IMR-90 (cell line): ENCODE data around the gene FAR2. TPM values are rescaled to one million over a fixed set of nuclear protein-coding genes. Genes with fewer than 3 reads are reported as not detected.

Experiments
- ATAC-seq: fragments of 200-7000 bp; cut with Tn5 transposase; 2 replicates; pipeline ENCODE4 v1.9.1; 2020; ENCODE audit warnings: low read depth, mild to moderate bottlenecking, moderate library complexity
- BruUV-seq: library from RNA; stranded (reverse); fragments of 400-500 nt; replicated peaks from 2 replicates; lab custom pipeline; 2021; lab: Mats Ljungman, UMichigan
- CTCF ChIA-PET: fragments of 300-600 bp; formaldehyde crosslinking; extraction: SDS; loops from one replicate; lab custom pipeline; 2021; ENCODE audit warnings: antibody characterized with exemption; lab: Yijun Ruan, JAX
- POLR2A ChIA-PET: fragments of 300-600 bp; sonication (Branson Sonifier 250); formaldehyde crosslinking; loops from one replicate; lab custom pipeline; 2022; ENCODE audit warnings: antibody characterized with exemption; ENCODE audit not compliant: unreplicated experiment; lab: Charles Lee
- DNase-seq: peaks from one replicate; pipeline ENCODE4 v3.0.0; 2013
- H2AFZ ChIP-seq: replicated peaks from 2 replicates; pipeline ENCODE3; 2013; ENCODE audit warnings: low read length, mild to moderate bottlenecking; ENCODE audit not compliant: poor library complexity
- H2AK5ac ChIP-seq: 2 replicates; pipeline ENCODE4 v1.6.1; 2013; ENCODE audit warnings: low read depth, low read length, inconsistent platforms
- H2AK9ac ChIP-seq: replicated peaks from 2 replicates; pipeline ENCODE3; 2013; ENCODE audit warnings: mild to moderate bottlenecking, low read depth, low read length, moderate library complexity; ENCODE audit not compliant: poor library complexity
- H2BK120ac ChIP-seq: 2 replicates; pipeline ENCODE4 v1.6.1; 2013; ENCODE audit warnings: low read depth, low read length, inconsistent platforms
- H2BK15ac ChIP-seq: 3 replicates; pipeline ENCODE4 v1.6.1; 2013; ENCODE audit warnings: low read depth, low read length, inconsistent platforms
- H2BK20ac ChIP-seq: 2 replicates; pipeline ENCODE4 v1.6.1; 2013; ENCODE audit warnings: low read depth, mild to moderate bottlenecking, inconsistent platforms, low read length, moderate library complexity
- H2BK5ac ChIP-seq: 2 replicates; pipeline ENCODE4 v1.6.1; 2013; ENCODE audit warnings: mild to moderate bottlenecking, low read depth, low read length, inconsistent platforms; ENCODE audit not compliant: poor library complexity, severe bottlenecking
- H3K14ac ChIP-seq: replicated peaks from 2 replicates; pipeline ENCODE4 v1.6.1; 2013; ENCODE audit warnings: low read depth, low read length, inconsistent platforms
- H3K18ac ChIP-seq: 2 replicates; pipeline ENCODE4 v1.6.1; 2013; ENCODE audit warnings: low read depth, low read length, control low read depth
- H3K23ac ChIP-seq: 2 replicates; pipeline ENCODE4 v1.6.1; 2013; ENCODE audit warnings: low read depth, low read length, inconsistent platforms
- H3K27ac ChIP-seq: 2 replicates; pipeline ENCODE4 v1.5.1; 2013; ENCODE audit warnings: mild to moderate bottlenecking, control low read depth, low read length; ENCODE audit not compliant: insufficient read depth
- H3K27me3 ChIP-seq: 2 replicates; pipeline ENCODE4 v1.6.1; 2013; ENCODE audit warnings: low read length; ENCODE audit not compliant: control insufficient read depth, insufficient read depth
- H3K36me3 ChIP-seq: 2 replicates; pipeline ENCODE4 v1.6.1; 2013; ENCODE audit warnings: low read length, mixed read lengths; ENCODE audit not compliant: control insufficient read depth, insufficient read depth
- H3K4ac ChIP-seq: 2 replicates; pipeline ENCODE4 v1.6.1; 2013; ENCODE audit warnings: low read depth, low read length, inconsistent platforms
- H3K4me1 ChIP-seq: 2 replicates; pipeline ENCODE4 v1.6.1; 2013; ENCODE audit warnings: low read length, mixed read lengths; ENCODE audit not compliant: control insufficient read depth, insufficient read depth
- H3K4me2 ChIP-seq: 2 replicates; pipeline ENCODE4 v1.6.1; 2013; ENCODE audit warnings: low read depth, mild to moderate bottlenecking, control low read depth, low read length, moderate library complexity
- H3K4me3 ChIP-seq: 2 replicates; pipeline ENCODE4 v1.5.1; 2013; ENCODE audit warnings: low read depth, mild to moderate bottlenecking, control low read depth, low read length, moderate library complexity; ENCODE audit not compliant: insufficient read depth
- H3K56ac ChIP-seq: 2 replicates; pipeline ENCODE4 v1.6.1; 2013; ENCODE audit warnings: low read length, inconsistent platforms; ENCODE audit not compliant: insufficient read depth; ENCODE audit errors: extremely low read depth
- H3K79me1 ChIP-seq, 2 experiments: 2 replicates each; pipeline ENCODE4 v1.6.1; 2013; ENCODE audit warnings: low read length in 2 of 2, inconsistent platforms in 1 of 2, low read depth in 1 of 2
- H3K9ac ChIP-seq: 2 replicates; pipeline ENCODE4 v1.6.1; 2013; ENCODE audit warnings: low read depth, low read length, control low read depth
- H3K9me1 ChIP-seq: 2 replicates; pipeline ENCODE4 v1.6.1; 2013; ENCODE audit warnings: low read length, inconsistent platforms; ENCODE audit not compliant: insufficient read depth
- H3K9me3 ChIP-seq: 2 replicates; pipeline ENCODE4 v1.6.1; 2013; ENCODE audit warnings: low read length; ENCODE audit not compliant: control insufficient read depth, insufficient read depth
- H4K20me1 ChIP-seq: 2 replicates; pipeline ENCODE4 v1.6.1; 2013; ENCODE audit warnings: low read length, inconsistent platforms; ENCODE audit not compliant: insufficient read depth
- H4K5ac ChIP-seq: 2 replicates; pipeline ENCODE4 v1.6.1; 2013; ENCODE audit warnings: mild to moderate bottlenecking, low read depth, low read length, control low read depth
- H4K8ac ChIP-seq, 2 experiments: 2 replicates each; pipeline ENCODE4 v1.6.1; 2013; ENCODE audit warnings: low read depth in 2 of 2, low read length in 2 of 2, control low read depth in 1 of 2, inconsistent platforms in 1 of 2
- H4K91ac ChIP-seq: 2 replicates; pipeline ENCODE4 v1.6.1; 2013; ENCODE audit warnings: low read depth, low read length, inconsistent platforms; ENCODE audit not compliant: insufficient read depth
- BHLHE40 ChIP-seq: fragments of 150-350 bp; IDR thresholded peaks from 2 replicates; pipeline ENCODE4 v1.6.1; 2016; ENCODE audit warnings: mild to moderate bottlenecking, low read depth, low read length
- CEBPB ChIP-seq: IDR thresholded peaks from 2 replicates; pipeline ENCODE4 v1.6.1; 2012; ENCODE audit warnings: low read depth, low read length, improper control_type of control experiment
- CHD1 ChIP-seq: IDR thresholded peaks from 2 replicates; pipeline ENCODE4 v1.6.1; 2012; ENCODE audit warnings: low read depth, low read length, improper control_type of control experiment
- CTCF ChIP-seq: conservative IDR thresholded peaks from 2 replicates; pipeline ENCODE4 v1.5.1; 2012; ENCODE audit warnings: mild to moderate bottlenecking, low read depth, low read length, improper control_type of control experiment
- ELK1 ChIP-seq: fragments of 150-350 bp; IDR thresholded peaks from 2 replicates; pipeline ENCODE4 v1.6.1; 2016; ENCODE audit warnings: low read depth, mild to moderate bottlenecking, low read length, moderate library complexity, borderline replicate concordance
- FOS ChIP-seq: fragments of 150-350 bp; IDR thresholded peaks from 2 replicates; pipeline ENCODE4 v1.6.1; 2016; ENCODE audit warnings: low read depth, low read length
- MAFK ChIP-seq: IDR thresholded peaks from 2 replicates; pipeline ENCODE4 v1.6.1; 2012; ENCODE audit warnings: low read depth, low read length, improper control_type of control experiment
- MAZ ChIP-seq: IDR thresholded peaks from 2 replicates; pipeline ENCODE4 v1.6.1; 2012; ENCODE audit warnings: low read depth, mild to moderate bottlenecking, low read length, improper control_type of control experiment, moderate library complexity, borderline replicate concordance
- MXI1 ChIP-seq: IDR thresholded peaks from 2 replicates; pipeline ENCODE4 v1.6.1; 2012; ENCODE audit warnings: low read depth, mild to moderate bottlenecking, low read length, moderate library complexity, borderline replicate concordance
- NFE2L2 ChIP-seq: fragments of 150-350 bp; IDR thresholded peaks from 2 replicates; pipeline ENCODE4 v1.6.1; 2016; ENCODE audit warnings: low read depth, mild to moderate bottlenecking, low read length
- POLR2A ChIP-seq: IDR thresholded peaks from 2 replicates; pipeline ENCODE4 v1.6.1; 2012; ENCODE audit warnings: mild to moderate bottlenecking, low read depth, low read length
- RAD21 ChIP-seq: IDR thresholded peaks from 2 replicates; pipeline ENCODE4 v1.6.1; 2012; ENCODE audit warnings: low read length, improper control_type of control experiment
- RCOR1 ChIP-seq: IDR thresholded peaks from 2 replicates; pipeline ENCODE4 v1.6.1; 2012; ENCODE audit warnings: mild to moderate bottlenecking, low read length, improper control_type of control experiment; ENCODE audit not compliant: insufficient replicate concordance
- RFX5 ChIP-seq: IDR thresholded peaks from 2 replicates; pipeline ENCODE4 v1.8.0; 2012; ENCODE audit warnings: low read depth, mild to moderate bottlenecking, low read length, moderate library complexity
- SMC3 ChIP-seq: fragments of 150-350 bp; IDR thresholded peaks from 2 replicates; pipeline ENCODE4 v1.6.1; 2016; ENCODE audit warnings: low read depth, mild to moderate bottlenecking, antibody characterized with exemption, low read length, moderate library complexity
- WGBS, 2 experiments: methylation state at CpG; one replicate each; pipeline versions ENCODE4 v1.1.5 to v1.1.7; 2013; ENCODE audit warnings: missing lambda C conversion rate in 2 of 2; ENCODE audit not compliant: insufficient read length in 1 of 2; ENCODE audit errors: extremely low coverage in 2 of 2; 5-methylcytosine and 5-hydroxymethylcytosine counted together
- dilution Hi-C: fragments of 300-500 bp; cut with HindIII; formaldehyde crosslinking; loops from one replicate; pipeline ENCODE4 v1.14.3; 2018; ENCODE audit warnings: low sequenced_read_pairs; ENCODE audit not compliant: unreplicated experiment
- in situ Hi-C: fragments of 300-500 bp; cut with MboI; formaldehyde crosslinking; loops from 3 replicates; pipeline ENCODE4 v1.14.3; 2019; ENCODE audit warnings: low sequenced_read_pairs, inconsistent platforms, mixed read lengths
- intact Hi-C: fragments of 100-400 bp; cut with micrococcal nuclease; formaldehyde crosslinking; loops from 2 replicates; pipeline ENCODE4 v1.10.0; 2022
- polyA plus RNA-seq, 3 experiments: library from polyadenylated mRNA; depleted of rRNA; stranded (reverse); fragments of >200 nt; gene quantifications; 2 replicates each; pipeline ENCODE4 v1.2.3, GENCODE V29; 2012; ENCODE audit warnings: low replicate concordance in 1 of 3
- total RNA-seq: library from RNA; depleted of rRNA; stranded (reverse); fragments of >200 nt; gene quantifications from 2 replicates; pipeline ENCODE4 v1.2.3, GENCODE V29; 2012
- TF ChIP-seq, protein P1 (sequence below): fragments of 150-350 bp; IDR thresholded peaks from 2 replicates; pipeline ENCODE4 v1.6.1; 2017; ENCODE audit warnings: mild to moderate bottlenecking, antibody characterized with exemption, low read length, low read depth

Gene FAR2
- total and polyA plus RNA-seq, 2 of the 4 experiments (the other 2 are of a cell fraction), result 1.1 to 2.0 TPM

- Histone ChIP-seq H4K8ac (no peak overlapping the region), H3K14ac (no peak overlapping the region), H4K91ac (no peak overlapping the region), H2AK5ac (no peak overlapping the region), H3K4me1 (peaks cover 6% of the 10 kb centered on the region), H3K36me3 (no peaks in the 10 kb centered on the region), H3K4me3 (no peak overlapping the region), H3K27me3 (no peaks in the 10 kb centered on the region), H2AK9ac (no peak overlapping the region), H2AFZ (no peak overlapping the region), H2BK15ac (no peak overlapping the region), H3K79me1 (no peaks in the 10 kb centered on the region), H3K18ac (no peak overlapping the region), H3K4ac (no peak overlapping the region), H3K27ac (no peak overlapping the region), H3K23ac (no peak overlapping the region), H4K20me1 (no peaks in the 10 kb centered on the region), H3K56ac (no peak overlapping the region), H3K9ac (no peak overlapping the region), H2BK5ac (no peak overlapping the region), H2BK120ac (no peak overlapping the region), H3K9me1 (no peaks in the 10 kb centered on the region; the same call in 1 of the 2 replicates), H3K4me2 (no peak overlapping the region), H2BK20ac (no peak overlapping the region), H3K9me3 (no peaks in the 10 kb centered on the region), H4K5ac (no peak overlapping the region)
- intact Hi-C loops, result no loop called here
- ATAC-seq (no peak), DNase-seq (peak; percentile 11)
- in situ Hi-C loops, result no loop called here
- WGBS, 2 experiments, result no CpG with 5 or more reads among the region's 3 CpGs
- ChIA-PET CTCF (interaction anchor here (1.3 kb wide), 1 partner anchor 13 kb away, joined by 4 read pairs; no protein-coding TSS in a partner anchor), POLR2A (no interaction called here)
- TF ChIP-seq RAD21 (no peak), MAFK (no peak), SMC3 (no peak), CEBPB (no peak), NFE2L2 (no peak), CHD1 (no peak), MAZ (no peak), FOS (no peak), MXI1 (no peak), POLR2A (no peak), RCOR1 (no peak), BHLHE40 (no peak), ELK1 (no peak), RFX5 (no peak), CTCF (no peak)
- TF ChIP-seq, protein P1, sequence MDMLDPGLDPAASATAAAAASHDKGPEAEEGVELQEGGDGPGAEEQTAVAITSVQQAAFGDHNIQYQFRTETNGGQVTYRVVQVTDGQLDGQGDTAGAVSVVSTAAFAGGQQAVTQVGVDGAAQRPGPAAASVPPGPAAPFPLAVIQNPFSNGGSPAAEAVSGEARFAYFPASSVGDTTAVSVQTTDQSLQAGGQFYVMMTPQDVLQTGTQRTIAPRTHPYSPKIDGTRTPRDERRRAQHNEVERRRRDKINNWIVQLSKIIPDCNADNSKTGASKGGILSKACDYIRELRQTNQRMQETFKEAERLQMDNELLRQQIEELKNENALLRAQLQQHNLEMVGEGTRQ, result no peak
- no TSS peak for BruUV-seq
- dilution Hi-C loops, result no loop called here
Observed at GRCh38 chr12:29245246-29245645, 96.2 kb downstream of the FAR2 start.
